ENCODE data around the gene MCF2L. TPM values are rescaled to one million over a fixed set of nuclear protein-coding genes. Genes with fewer than 3 reads are reported as not detected.

The MCF2L gene
- total RNA-seq, 1 donor from 2014 or later, result 0.61 TPM

GRCh38 chr13:113122550-113123225 lies 153.7 kb downstream of the MCF2L start, which contains the start of gene F10:
TSS of gene F10 (plus strand) at chr13:113122799. CDS start at chr13:113122856, 57 bp downstream.
- intact Hi-C loops (cut with micrococcal nuclease), result no loop called here

GRCh38 chr13:113123226-113124201 lies 154.5 kb downstream of the MCF2L start:
- intact Hi-C loops (cut with micrococcal nuclease), result no loop called here

GRCh38 chr13:113124211-113124970 lies 155.4 kb downstream of the MCF2L start:
- intact Hi-C loops (cut with micrococcal nuclease), result no loop called here

- intact Hi-C loops (cut with micrococcal nuclease), result no loop called here
These were observed 156.7 kb downstream of the MCF2L start for GRCh38 chr13:113125506-113126264.

- intact Hi-C loops (cut with micrococcal nuclease), result no loop called here
These were observed 157.5 kb downstream of the MCF2L start for GRCh38 chr13:113126265-113127150.

- intact Hi-C loops (cut with micrococcal nuclease), result no loop called here
These were observed 160.5 kb downstream of the MCF2L start for GRCh38 chr13:113129480-113129879.

GRCh38 chr13:113129921-113130750 lies 161.1 kb downstream of the MCF2L start:
- intact Hi-C loops (cut with micrococcal nuclease), result no loop called here

- intact Hi-C loops (cut with micrococcal nuclease), result no loop called here
These were observed 166.3 kb downstream of the MCF2L start for GRCh38 chr13:113135281-113135760.

- intact Hi-C loops (cut with micrococcal nuclease), result no loop called here
These were observed 168.8 kb downstream of the MCF2L start for GRCh38 chr13:113137691-113138298.

- intact Hi-C loops (cut with micrococcal nuclease), result no loop called here
These were observed 170.0 kb downstream of the MCF2L start for GRCh38 chr13:113138792-113139551.

GRCh38 chr13:113139577-113139976 lies 170.6 kb downstream of the MCF2L start:
- intact Hi-C loops (cut with micrococcal nuclease), result no loop called here

GRCh38 chr13:113140677-113141600 lies 171.9 kb downstream of the MCF2L start:
- intact Hi-C loops (cut with micrococcal nuclease), result no loop called here

GRCh38 chr13:113141601-113141970 lies 172.6 kb downstream of the MCF2L start:
- intact Hi-C loops (cut with micrococcal nuclease), result no loop called here

GRCh38 chr13:113142876-113143275 lies 173.9 kb downstream of the MCF2L start:
- intact Hi-C loops (cut with micrococcal nuclease), result no loop called here

- intact Hi-C loops (cut with micrococcal nuclease), result no loop called here
These were observed 174.6 kb downstream of the MCF2L start for GRCh38 chr13:113143466-113144254.

- intact Hi-C loops (cut with micrococcal nuclease), result no loop called here
These were observed 175.2 kb downstream of the MCF2L start for GRCh38 chr13:113144255-113144629.
